Activated CD8-positive, alpha-beta memory T cell treated with anti-CD3 and anti-CD28 coated beads for 1 hour (primary cell): ENCODE results near the gene PLCE1.

Experiments used
- DNase-seq, 2 donors: peaks; one replicate each; pipeline ENCODE4 v3.0.0-alpha.2; 2020; ENCODE audit warnings: low read depth in 1 of 2; ENCODE audit errors: extremely low read depth in 1 of 2

The PLCE1 gene

GRCh38 chr10:94016727-94017714, 23.3 kb downstream of the PLCE1 start:
- no peak for DNase-seq

GRCh38 chr10:94018107-94018506, 24.4 kb downstream of the PLCE1 start:
- no peak for DNase-seq

GRCh38 chr10:94023906-94024305, 30.2 kb downstream of the PLCE1 start:
- DNase-seq, result no peak

GRCh38 chr10:94024407-94024806, 30.7 kb downstream of the PLCE1 start:
- no peak for DNase-seq

- DNase-seq, result no peak
Observed at GRCh38 chr10:94025806-94026205, 32.1 kb downstream of the PLCE1 start.

GRCh38 chr10:94027197-94027596, 33.5 kb downstream of the PLCE1 start:
- no peak for DNase-seq

GRCh38 chr10:94029955-94030354, 36.2 kb downstream of the PLCE1 start:
- no peak for DNase-seq

- no peak for DNase-seq
Observed at GRCh38 chr10:94035982-94036765, 42.4 kb downstream of the PLCE1 start.

- DNase-seq, result no peak
Observed at GRCh38 chr10:94036766-94037033, 43.0 kb downstream of the PLCE1 start.

- no peak for DNase-seq
Observed at GRCh38 chr10:94037286-94037685, 43.6 kb downstream of the PLCE1 start.

GRCh38 chr10:94038024-94038423, 44.3 kb downstream of the PLCE1 start:
- DNase-seq, result no peak

GRCh38 chr10:94041206-94041605, 47.5 kb downstream of the PLCE1 start:
- DNase-seq, result no peak

- DNase-seq, result no peak
Observed at GRCh38 chr10:94042001-94042833, 48.5 kb downstream of the PLCE1 start.

GRCh38 chr10:94042834-94043175, 49.1 kb downstream of the PLCE1 start:
- DNase-seq, result no peak
